Subcutaneous adipose tissue (tissue), 4 donors: ENCODE measurements around the gene ZNF595. TPM values are rescaled to one million over a fixed set of nuclear protein-coding genes. Genes with fewer than 3 reads are reported as not detected.
"Not testable (repeated sequence)": the region's sequence is repeated elsewhere in the genome, so short reads cannot be mapped to it uniquely, and the experiment has no call there.

Experiments used
- total RNA-seq, 4 donors: library from RNA; depleted of rRNA; stranded (reverse); fragments of >200 nt; gene quantifications; one replicate each; pipeline ENCODE4 v1.1.0, GENCODE V29; 2016
- TF ChIP-seq, protein P1 (sequence below): fragments of 450-650 bp; IDR thresholded peaks from one replicate; pipeline ENCODE4 v1.5.1; 2016; ENCODE audit warnings: low read depth, mild to moderate bottlenecking, control low read depth, antibody characterized with exemption, moderate library complexity

ZNF595 gene
- 10 to 100 TPM; 19.6 to 30.4 (median 25.3) TPM for total RNA-seq

GRCh38 chr4:52804-53479 lies at the start of gene ZNF595:
ZNF595 (plus strand) TSS chr4:53321; CDS start chr4:53489, 168 bp downstream.
- TF ChIP-seq, protein P1, sequence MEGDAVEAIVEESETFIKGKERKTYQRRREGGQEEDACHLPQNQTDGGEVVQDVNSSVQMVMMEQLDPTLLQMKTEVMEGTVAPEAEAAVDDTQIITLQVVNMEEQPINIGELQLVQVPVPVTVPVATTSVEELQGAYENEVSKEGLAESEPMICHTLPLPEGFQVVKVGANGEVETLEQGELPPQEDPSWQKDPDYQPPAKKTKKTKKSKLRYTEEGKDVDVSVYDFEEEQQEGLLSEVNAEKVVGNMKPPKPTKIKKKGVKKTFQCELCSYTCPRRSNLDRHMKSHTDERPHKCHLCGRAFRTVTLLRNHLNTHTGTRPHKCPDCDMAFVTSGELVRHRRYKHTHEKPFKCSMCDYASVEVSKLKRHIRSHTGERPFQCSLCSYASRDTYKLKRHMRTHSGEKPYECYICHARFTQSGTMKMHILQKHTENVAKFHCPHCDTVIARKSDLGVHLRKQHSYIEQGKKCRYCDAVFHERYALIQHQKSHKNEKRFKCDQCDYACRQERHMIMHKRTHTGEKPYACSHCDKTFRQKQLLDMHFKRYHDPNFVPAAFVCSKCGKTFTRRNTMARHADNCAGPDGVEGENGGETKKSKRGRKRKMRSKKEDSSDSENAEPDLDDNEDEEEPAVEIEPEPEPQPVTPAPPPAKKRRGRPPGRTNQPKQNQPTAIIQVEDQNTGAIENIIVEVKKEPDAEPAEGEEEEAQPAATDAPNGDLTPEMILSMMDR, result not testable (repeated sequence)

GRCh38 chr4:71830-72229 lies 18.7 kb downstream of the ZNF595 start:
- TF ChIP-seq, protein P1, result no peak

- TF ChIP-seq, protein P1, result no peak
Measured at GRCh38 chr4:85951-86350, 32.8 kb downstream of the ZNF595 start.

DNA sequence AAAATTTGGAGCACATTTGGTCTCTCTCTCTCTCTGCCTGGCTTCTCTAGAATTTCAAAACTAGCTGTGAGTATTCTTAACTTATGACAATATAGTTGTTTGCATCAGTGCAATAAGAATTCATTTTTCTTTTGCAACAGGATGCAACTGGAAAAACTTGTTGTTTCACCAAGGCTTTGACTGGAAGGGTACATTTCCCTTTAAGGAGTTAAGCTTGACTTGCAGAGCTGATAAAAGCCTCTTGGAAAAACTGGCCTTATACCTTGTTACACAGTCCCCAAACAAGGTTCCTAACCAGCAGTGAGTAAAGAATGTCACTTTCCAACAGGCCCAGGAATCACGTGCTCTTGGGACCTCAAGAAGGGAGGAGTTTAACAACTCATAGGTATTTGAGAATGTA lies 45.3 kb downstream of the ZNF595 start:
- TF ChIP-seq, protein P1, result no peak

DNA sequence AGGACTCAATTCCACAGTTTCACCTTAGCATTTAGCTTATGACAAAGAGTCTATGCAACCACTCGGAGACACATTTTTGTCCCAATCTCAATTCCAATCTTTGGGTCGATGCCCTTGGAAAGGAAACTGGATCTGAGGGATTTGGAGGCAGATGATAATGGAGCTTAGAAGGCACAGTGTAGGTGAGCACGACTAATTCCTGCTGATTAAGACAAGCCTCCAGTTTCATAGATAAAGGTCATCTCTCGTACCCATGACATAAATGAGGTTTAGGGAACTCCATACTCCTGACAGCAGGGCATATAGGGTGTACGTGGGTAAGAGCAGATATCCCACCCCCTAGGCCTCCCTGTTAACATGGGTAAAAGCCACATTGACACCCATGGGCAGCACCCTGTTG lies 46.7 kb downstream of the ZNF595 start:
- TF ChIP-seq, protein P1, result no peak

DNA sequence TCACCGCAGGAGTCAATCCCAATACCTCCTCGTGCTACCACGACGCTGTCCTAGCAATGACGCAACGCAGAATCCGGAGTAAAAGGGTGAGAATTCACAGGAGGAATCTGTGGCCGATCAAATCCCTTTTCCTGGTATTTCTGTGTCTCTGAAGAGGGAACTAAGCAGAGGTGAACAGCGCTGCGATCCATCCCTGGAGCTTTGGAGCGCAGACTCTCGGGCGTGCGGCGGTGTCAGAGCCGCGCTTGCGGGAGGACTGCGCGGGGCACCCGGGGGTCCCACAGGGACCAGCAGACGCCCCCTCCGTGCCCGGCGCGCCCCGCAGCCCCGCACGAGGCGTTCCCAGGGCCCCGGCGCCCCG lies 53.9 kb downstream of the ZNF595 start:
- TF ChIP-seq, protein P1, result no peak

GRCh38 chr4:107444-108429 lies 54.6 kb downstream of the ZNF595 start:
- TF ChIP-seq, protein P1, result no peak
